ENCODE measurements around the gene UBASH3B.

The UBASH3B gene

DNA sequence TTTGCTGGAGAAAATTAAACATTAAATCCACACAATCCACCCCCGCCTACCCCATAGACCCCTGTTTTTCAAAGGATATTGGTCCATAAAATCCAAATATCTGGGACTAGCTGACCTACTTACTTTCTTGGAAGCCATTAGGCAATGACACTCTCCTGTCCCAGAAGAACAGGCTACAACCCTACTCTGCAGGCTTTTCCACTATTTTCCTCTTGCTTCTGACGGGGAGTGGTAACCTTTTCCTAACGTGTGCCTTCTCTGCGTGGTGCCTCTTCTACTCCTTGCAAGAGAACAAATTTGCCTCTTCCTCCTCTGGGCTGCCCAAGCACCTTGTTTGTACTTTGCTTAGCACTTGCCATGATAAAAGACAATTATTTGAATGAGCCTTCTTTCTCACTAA is 51.6 kb downstream of the UBASH3B start:
- peaks cover 17% of the 10 kb centered on the region for H3K4me1 ChIP-seq (ENCODE audit: low read length)
- peaks cover 9% of the 10 kb centered on the region for H3K27me3 ChIP-seq (ENCODE audit: low read depth, low read length)
- no peaks in the 10 kb centered on the region for H3K36me3 ChIP-seq (replicated peaks; ENCODE audit: low read depth, low read length)
- H3K79me2 ChIP-seq (ENCODE audit: low read length), result no peaks in the 10 kb centered on the region
- TF ChIP-seq EZH2phosphoT487 (IDR thresholded peaks at IDR 0.05; ENCODE audit: low read depth), result no peak
- TF ChIP-seq, protein P1, sequence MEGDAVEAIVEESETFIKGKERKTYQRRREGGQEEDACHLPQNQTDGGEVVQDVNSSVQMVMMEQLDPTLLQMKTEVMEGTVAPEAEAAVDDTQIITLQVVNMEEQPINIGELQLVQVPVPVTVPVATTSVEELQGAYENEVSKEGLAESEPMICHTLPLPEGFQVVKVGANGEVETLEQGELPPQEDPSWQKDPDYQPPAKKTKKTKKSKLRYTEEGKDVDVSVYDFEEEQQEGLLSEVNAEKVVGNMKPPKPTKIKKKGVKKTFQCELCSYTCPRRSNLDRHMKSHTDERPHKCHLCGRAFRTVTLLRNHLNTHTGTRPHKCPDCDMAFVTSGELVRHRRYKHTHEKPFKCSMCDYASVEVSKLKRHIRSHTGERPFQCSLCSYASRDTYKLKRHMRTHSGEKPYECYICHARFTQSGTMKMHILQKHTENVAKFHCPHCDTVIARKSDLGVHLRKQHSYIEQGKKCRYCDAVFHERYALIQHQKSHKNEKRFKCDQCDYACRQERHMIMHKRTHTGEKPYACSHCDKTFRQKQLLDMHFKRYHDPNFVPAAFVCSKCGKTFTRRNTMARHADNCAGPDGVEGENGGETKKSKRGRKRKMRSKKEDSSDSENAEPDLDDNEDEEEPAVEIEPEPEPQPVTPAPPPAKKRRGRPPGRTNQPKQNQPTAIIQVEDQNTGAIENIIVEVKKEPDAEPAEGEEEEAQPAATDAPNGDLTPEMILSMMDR (IDR thresholded peaks at IDR 0.05; ENCODE audit: low read depth, low read length), result no peak
- H3K9ac ChIP-seq (ENCODE audit: low read length), result no peak overlapping the region
- H3K9me3 ChIP-seq (ENCODE audit: insufficient read depth, low read length), result no peaks in the 10 kb centered on the region
- H3K27ac ChIP-seq (ENCODE audit: low read length), result no peak overlapping the region
- H2AFZ ChIP-seq (ENCODE audit: low read depth, low read length), result no peak overlapping the region
- no peak overlapping the region for H3K4me3 ChIP-seq (ENCODE audit: low read length)
- no peaks in the 10 kb centered on the region for H4K20me1 ChIP-seq (ENCODE audit: insufficient read depth, low read length)
- no peak overlapping the region for H3K4me2 ChIP-seq (ENCODE audit: low read length)

GRCh38 chr11:122707901-122708300 is 52.4 kb downstream of the UBASH3B start:
- Histone ChIP-seq H3K27ac (ENCODE audit: low read length) (no peak overlapping the region), H3K9ac (ENCODE audit: low read length) (no peak overlapping the region), H3K27me3 (ENCODE audit: low read depth, low read length) (peaks cover 9% of the 10 kb centered on the region), H4K20me1 (ENCODE audit: insufficient read depth, low read length) (no peaks in the 10 kb centered on the region), H3K4me2 (ENCODE audit: low read length) (no peak overlapping the region), H3K4me1 (ENCODE audit: low read length) (peaks cover 20% of the 10 kb centered on the region), H3K79me2 (ENCODE audit: low read length) (no peaks in the 10 kb centered on the region), H3K4me3 (ENCODE audit: low read length) (no peak overlapping the region), H2AFZ (ENCODE audit: low read depth, low read length) (no peak overlapping the region), H3K9me3 (ENCODE audit: insufficient read depth, low read length) (no peaks in the 10 kb centered on the region), H3K36me3 (replicated peaks; ENCODE audit: low read depth, low read length) (no peaks in the 10 kb centered on the region)
- no peak for TF ChIP-seq EZH2phosphoT487 (IDR thresholded peaks at IDR 0.05; ENCODE audit: low read depth)
- TF ChIP-seq, protein P1 (IDR thresholded peaks at IDR 0.05; ENCODE audit: low read depth, low read length), result no peak

DNA sequence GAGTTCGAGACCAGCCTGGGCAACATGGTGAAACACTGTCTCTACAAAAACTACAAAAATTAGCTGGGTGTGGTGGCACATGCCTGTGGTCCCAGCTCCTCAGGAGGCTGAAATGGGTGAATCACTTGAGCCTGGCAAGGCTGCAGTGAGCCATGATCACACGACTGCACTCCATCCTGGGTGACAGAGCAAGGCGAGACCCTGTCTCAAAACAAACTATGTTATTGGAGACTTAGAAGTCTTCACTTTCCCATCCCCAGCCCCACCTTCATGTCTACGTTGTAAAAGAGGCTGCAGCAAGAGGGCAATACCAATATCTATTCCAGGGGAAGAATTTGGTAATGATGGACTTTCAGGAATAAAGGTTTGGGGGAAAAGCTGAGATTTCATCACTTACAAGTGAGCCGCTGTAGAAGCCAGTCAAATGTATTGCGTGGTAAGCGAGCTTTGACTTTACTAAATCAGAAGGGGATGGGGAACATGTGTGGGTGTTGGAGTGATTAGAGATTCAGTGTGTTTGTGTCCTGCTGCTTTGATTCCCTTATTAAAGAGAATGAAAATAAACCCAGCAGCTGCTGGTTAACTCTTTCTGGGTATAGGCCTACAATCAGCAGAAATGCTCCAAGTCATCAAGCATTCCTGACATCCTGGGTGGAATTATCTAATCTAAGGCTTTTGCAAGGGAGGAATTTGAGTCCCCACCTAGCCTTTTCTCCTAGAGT is 53.7 kb downstream of the UBASH3B start:
- Histone ChIP-seq H4K20me1 (ENCODE audit: insufficient read depth, low read length) (no peaks in the 10 kb centered on the region), H3K4me3 (ENCODE audit: low read length) (peak overlapping the region; percentile 6; the same call in 1 of the 2 replicates), H3K27me3 (ENCODE audit: low read depth, low read length) (peaks cover 9% of the 10 kb centered on the region), H3K4me1 (ENCODE audit: low read length) (peaks cover 32% of the 10 kb centered on the region), H3K79me2 (ENCODE audit: low read length) (no peaks in the 10 kb centered on the region), H2AFZ (ENCODE audit: low read depth, low read length) (no peak overlapping the region), H3K9ac (ENCODE audit: low read length) (no peak overlapping the region), H3K4me2 (ENCODE audit: low read length) (peak overlapping the region; percentile 70), H3K27ac (ENCODE audit: low read length) (peak overlapping the region; percentile 43), H3K36me3 (replicated peaks; ENCODE audit: low read depth, low read length) (no peaks in the 10 kb centered on the region), H3K9me3 (ENCODE audit: insufficient read depth, low read length) (no peaks in the 10 kb centered on the region)
- TF ChIP-seq EZH2phosphoT487 (IDR thresholded peaks at IDR 0.05; ENCODE audit: low read depth), result no peak
- TF ChIP-seq, protein P1 (IDR thresholded peaks at IDR 0.05; ENCODE audit: low read depth, low read length), result no peak

DNA sequence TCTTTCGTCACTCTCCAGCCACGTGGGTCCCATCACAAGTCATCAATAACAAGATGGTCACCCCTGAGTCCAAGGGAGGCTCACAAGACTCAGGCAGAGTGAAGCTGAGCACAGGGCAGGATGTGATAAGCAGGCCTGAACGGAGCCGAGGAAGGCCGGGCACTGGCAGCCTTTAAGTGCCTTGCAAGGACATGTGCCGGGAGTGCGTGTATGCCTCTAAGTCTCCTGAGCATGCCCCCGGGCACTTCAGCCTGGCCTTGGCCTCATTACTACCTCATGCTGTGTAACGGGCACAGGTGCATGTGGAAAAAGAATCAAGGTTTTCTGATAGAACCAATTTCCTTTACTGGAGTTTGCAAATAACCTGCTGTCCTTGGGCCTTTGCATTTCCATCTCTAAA is 55.8 kb downstream of the UBASH3B start:
- no peak overlapping the region for H3K27ac ChIP-seq (ENCODE audit: low read length)
- H3K79me2 ChIP-seq (ENCODE audit: low read length), result no peaks in the 10 kb centered on the region
- no peak overlapping the region for H3K4me3 ChIP-seq (ENCODE audit: low read length)
- H3K4me2 ChIP-seq (ENCODE audit: low read length), result no peak overlapping the region
- H2AFZ ChIP-seq (ENCODE audit: low read depth, low read length), result no peak overlapping the region
- H4K20me1 ChIP-seq (ENCODE audit: insufficient read depth, low read length), result no peaks in the 10 kb centered on the region
- H3K9ac ChIP-seq (ENCODE audit: low read length), result no peak overlapping the region
- peaks cover 53% of the 10 kb centered on the region for H3K4me1 ChIP-seq (ENCODE audit: low read length)
- no peaks in the 10 kb centered on the region for H3K9me3 ChIP-seq (ENCODE audit: insufficient read depth, low read length)
- H3K36me3 ChIP-seq (replicated peaks; ENCODE audit: low read depth, low read length), result no peaks in the 10 kb centered on the region
- no peak for TF ChIP-seq EZH2phosphoT487 (IDR thresholded peaks at IDR 0.05; ENCODE audit: low read depth)
- TF ChIP-seq, protein P1 (IDR thresholded peaks at IDR 0.05; ENCODE audit: low read depth, low read length), result no peak
- peaks cover 13% of the 10 kb centered on the region for H3K27me3 ChIP-seq (ENCODE audit: low read depth, low read length)
